OCI-LY1 (cell line): Measurements from ENCODE around the gene CDKN2B-AS1.
A peak's percentile ranks its signal among the peaks of the same experiment; 100 is the strongest.

Experiments used
- H2AFZ ChIP-seq: fragments of 200-600 bp; sonication (generic), shearing (Covaris generic); 2 replicates; pipeline ENCODE4 v1.6.0; 2014; ENCODE audit warnings: antibody characterized with exemption, mild to moderate bottlenecking, low read length
- H3F3A ChIP-seq: fragments of 200-600 bp; sonication (generic), shearing (Covaris generic); 2 replicates; pipeline ENCODE4 v1.6.0; 2014; ENCODE audit warnings: mild to moderate bottlenecking, antibody characterized with exemption, low read length, moderate library complexity; ENCODE audit not compliant: insufficient read depth
- H3K27ac ChIP-seq: fragments of 200-600 bp; sonication (generic); 2 replicates; pipeline ENCODE4 v1.5.1; 2014; ENCODE audit warnings: low read length, mixed run types, mild to moderate bottlenecking, low read depth; ENCODE audit not compliant: poor library complexity, severe bottlenecking
- H3K27me3 ChIP-seq: fragments of 200-600 bp; sonication (generic); 2 replicates; pipeline ENCODE4 v1.6.0; 2014; ENCODE audit warnings: antibody characterized with exemption, mild to moderate bottlenecking, low read length, moderate library complexity; ENCODE audit not compliant: insufficient read depth
- H3K36me3 ChIP-seq: fragments of 200-600 bp; sonication (generic); 2 replicates; pipeline ENCODE4 v1.6.1; 2014; ENCODE audit warnings: mild to moderate bottlenecking, antibody characterized with exemption, low read length, moderate library complexity, mixed read lengths; ENCODE audit not compliant: insufficient read depth
- H3K4me1 ChIP-seq: fragments of 200-600 bp; sonication (generic); 2 replicates; pipeline ENCODE4 v1.5.1; 2014; ENCODE audit warnings: mild to moderate bottlenecking, low read length, moderate library complexity; ENCODE audit not compliant: insufficient read depth, severe bottlenecking
- H3K4me2 ChIP-seq: fragments of 200-600 bp; sonication (generic), shearing (Covaris generic); 2 replicates; pipeline ENCODE4 v1.6.1; 2014; ENCODE audit warnings: low read length
- H3K4me3 ChIP-seq: fragments of 200-600 bp; sonication (generic); 2 replicates; pipeline ENCODE4 v1.5.1; 2014; ENCODE audit warnings: low read length, low read depth, mild to moderate bottlenecking, mixed read lengths; ENCODE audit not compliant: poor library complexity, severe bottlenecking
- H3K79me2 ChIP-seq: fragments of 200-600 bp; shearing (Covaris generic); 2 replicates; pipeline ENCODE4 v1.6.1; 2016; ENCODE audit warnings: mixed run types, low read length, mixed read lengths; ENCODE audit not compliant: insufficient read depth
- H3K9ac ChIP-seq: fragments of 200-600 bp; sonication (generic), shearing (Covaris generic); 2 replicates; pipeline ENCODE4 v1.6.1; 2014; ENCODE audit warnings: mild to moderate bottlenecking, low read length, mixed read lengths
- H3K9me2 ChIP-seq: fragments of 200-600 bp; sonication (generic), shearing (Covaris generic); 2 replicates; pipeline ENCODE4 v1.6.1; 2014; ENCODE audit warnings: low read depth, mild to moderate bottlenecking, low read length, mixed read lengths
- H3K9me3 ChIP-seq: fragments of 200-600 bp; shearing (Covaris generic); 2 replicates; pipeline ENCODE4 v1.6.1; 2014; ENCODE audit warnings: low read length, mixed read lengths
- H4K20me1 ChIP-seq: fragments of 200-600 bp; sonication (generic), shearing (Covaris generic); 2 replicates; pipeline ENCODE4 v1.6.0; 2016; ENCODE audit warnings: mild to moderate bottlenecking, low read length; ENCODE audit not compliant: insufficient read depth
- CTCF ChIP-seq: fragments of 200-600 bp; sonication (generic), shearing (Covaris generic); IDR thresholded peaks from 2 replicates; pipeline ENCODE4 v1.5.1; 2017; ENCODE audit warnings: mild to moderate bottlenecking, antibody characterized with exemption, low read length, moderate library complexity, mixed read lengths
- EZH2 ChIP-seq: fragments of 200-600 bp; sonication (generic), shearing (Covaris generic); IDR thresholded peaks from 2 replicates; pipeline ENCODE4 v1.8.0; 2017; ENCODE audit warnings: borderline replicate concordance, mixed run types, mild to moderate bottlenecking, antibody characterized with exemption, low read length, moderate library complexity, mixed read lengths

Gene CDKN2B-AS1

GRCh38 chr9:21974722-21975409, 19.7 kb upstream of the CDKN2B-AS1 start:
- Histone ChIP-seq H3K9me3 (no peaks in the 10 kb centered on the region), H3K4me2 (peak overlapping the region; percentile 91), H3K4me1 (peaks cover 38% of the 10 kb centered on the region), H3K4me3 (peak overlapping the region; percentile 77), H3K79me2 (peaks cover 65% of the 10 kb centered on the region), H3F3A (no peaks in the 10 kb centered on the region), H3K9ac (peak overlapping the region; percentile 85), H2AFZ (no peak overlapping the region), H4K20me1 (no peaks in the 10 kb centered on the region), H3K27ac (peak overlapping the region; percentile 62), H3K36me3 (peaks cover 27% of the 10 kb centered on the region), H3K9me2 (no peaks in the 10 kb centered on the region), H3K27me3 (no peaks in the 10 kb centered on the region)
- no peak for TF ChIP-seq CTCF
- TF ChIP-seq EZH2, result no peak

GRCh38 chr9:21976334-21976875, 18.2 kb upstream of the CDKN2B-AS1 start:
- no peaks in the 10 kb centered on the region for H3K9me2 ChIP-seq
- peak overlapping the region; percentile 91; the same call in 1 of the 2 replicates for H3K4me2 ChIP-seq
- H2AFZ ChIP-seq, result no peak overlapping the region
- H3K36me3 ChIP-seq, result peaks cover 11% of the 10 kb centered on the region
- peaks cover 76% of the 10 kb centered on the region for H3K79me2 ChIP-seq
- TF ChIP-seq CTCF, result no peak
- no peak for TF ChIP-seq EZH2
- peak overlapping the region; percentile 77 for H3K4me3 ChIP-seq
- no peaks in the 10 kb centered on the region for H3F3A ChIP-seq
- H3K9ac ChIP-seq, result no peak overlapping the region
- no peak overlapping the region for H3K27ac ChIP-seq
- peaks cover 38% of the 10 kb centered on the region for H3K4me1 ChIP-seq
- H3K27me3 ChIP-seq, result no peaks in the 10 kb centered on the region
- H3K9me3 ChIP-seq, result no peaks in the 10 kb centered on the region
- no peaks in the 10 kb centered on the region for H4K20me1 ChIP-seq

- Histone ChIP-seq H3K4me2 (no peak overlapping the region), H3K79me2 (peaks cover 80% of the 10 kb centered on the region), H3K9me3 (no peaks in the 10 kb centered on the region), H3K36me3 (peaks cover 9% of the 10 kb centered on the region; the same call in 1 of the 2 replicates), H3K27ac (no peak overlapping the region), H3K27me3 (no peaks in the 10 kb centered on the region), H2AFZ (no peak overlapping the region), H4K20me1 (no peaks in the 10 kb centered on the region), H3K9me2 (no peaks in the 10 kb centered on the region), H3K4me1 (peaks cover 57% of the 10 kb centered on the region), H3K4me3 (no peak overlapping the region), H3F3A (no peaks in the 10 kb centered on the region), H3K9ac (no peak overlapping the region)
- TF ChIP-seq EZH2 (no peak), CTCF (no peak)
Observed at GRCh38 chr9:21982391-21982790, 12.2 kb upstream of the CDKN2B-AS1 start.
